Type B pancreatic cell (in vitro differentiated cells): ENCODE data around the gene SEPHS1. TPM values are rescaled to one million over a fixed set of nuclear protein-coding genes. Genes with fewer than 3 reads are reported as not detected.

Experiments
- DNase-seq: peaks from one replicate; pipeline ENCODE4 v3.0.0; 2021; ENCODE audit warnings: mixed read lengths; ENCODE audit not compliant: unreplicated experiment; ENCODE audit errors: extremely low spot score
- H3K27ac Mint-ChIP-seq: 2 replicates; pipeline ENCODE4 v1.8.0; 2021; ENCODE audit warnings: mild to moderate bottlenecking, mixed read lengths
- H3K27me3 Mint-ChIP-seq: 2 replicates; pipeline ENCODE4 v1.8.0; 2021; ENCODE audit warnings: mixed read lengths
- H3K36me3 Mint-ChIP-seq: 2 replicates; pipeline ENCODE4 v1.8.0; 2021; ENCODE audit warnings: mixed read lengths
- H3K4me1 Mint-ChIP-seq: one replicate; pipeline ENCODE4 v1.8.0; 2021; ENCODE audit warnings: mixed read lengths; ENCODE audit not compliant: unreplicated experiment
- H3K4me3 Mint-ChIP-seq: 2 replicates; pipeline ENCODE4 v1.8.0; 2021; ENCODE audit warnings: mild to moderate bottlenecking, mixed read lengths
- H3K9me3 Mint-ChIP-seq: 2 replicates; pipeline ENCODE4 v1.8.0; 2021; ENCODE audit warnings: mixed read lengths
- total RNA-seq: library from RNA; stranded (reverse); gene quantifications from 2 replicates; pipeline ENCODE4 v1.2.1, GENCODE V29; 2021; ENCODE audit warnings: low replicate concordance
- TF ChIP-seq, protein P1 (sequence below): fragments of 200-600 bp; sonication (generic); conservative IDR thresholded peaks from 2 replicates; pipeline ENCODE4 v1.5.0; 2021; ENCODE audit warnings: antibody characterized with exemption, mild to moderate bottlenecking

Gene SEPHS1
- total RNA-seq, 1 donor from 2014 or later = 96.4 TPM

GRCh38 chr10:13392701-13393100 lies 44.6 kb upstream of the SEPHS1 start:
- H3K36me3 Mint-ChIP-seq = no peaks in the 10 kb centered on the region
- TF ChIP-seq, protein P1, sequence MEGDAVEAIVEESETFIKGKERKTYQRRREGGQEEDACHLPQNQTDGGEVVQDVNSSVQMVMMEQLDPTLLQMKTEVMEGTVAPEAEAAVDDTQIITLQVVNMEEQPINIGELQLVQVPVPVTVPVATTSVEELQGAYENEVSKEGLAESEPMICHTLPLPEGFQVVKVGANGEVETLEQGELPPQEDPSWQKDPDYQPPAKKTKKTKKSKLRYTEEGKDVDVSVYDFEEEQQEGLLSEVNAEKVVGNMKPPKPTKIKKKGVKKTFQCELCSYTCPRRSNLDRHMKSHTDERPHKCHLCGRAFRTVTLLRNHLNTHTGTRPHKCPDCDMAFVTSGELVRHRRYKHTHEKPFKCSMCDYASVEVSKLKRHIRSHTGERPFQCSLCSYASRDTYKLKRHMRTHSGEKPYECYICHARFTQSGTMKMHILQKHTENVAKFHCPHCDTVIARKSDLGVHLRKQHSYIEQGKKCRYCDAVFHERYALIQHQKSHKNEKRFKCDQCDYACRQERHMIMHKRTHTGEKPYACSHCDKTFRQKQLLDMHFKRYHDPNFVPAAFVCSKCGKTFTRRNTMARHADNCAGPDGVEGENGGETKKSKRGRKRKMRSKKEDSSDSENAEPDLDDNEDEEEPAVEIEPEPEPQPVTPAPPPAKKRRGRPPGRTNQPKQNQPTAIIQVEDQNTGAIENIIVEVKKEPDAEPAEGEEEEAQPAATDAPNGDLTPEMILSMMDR = no peak
- H3K4me1 Mint-ChIP-seq = no peaks in the 10 kb centered on the region
- H3K27me3 Mint-ChIP-seq = no peaks in the 10 kb centered on the region
- no peaks in the 10 kb centered on the region for H3K9me3 Mint-ChIP-seq
- no peak for DNase-seq
- no peak overlapping the region for H3K27ac Mint-ChIP-seq
- H3K4me3 Mint-ChIP-seq = no peak overlapping the region

- Mint-ChIP-seq H3K36me3 (no peaks in the 10 kb centered on the region), H3K27me3 (peaks cover 5% of the 10 kb centered on the region), H3K9me3 (no peaks in the 10 kb centered on the region), H3K4me3 (no peak overlapping the region), H3K4me1 (no peaks in the 10 kb centered on the region), H3K27ac (no peak overlapping the region)
- TF ChIP-seq, protein P1 = no peak
- no peak for DNase-seq
Observed at GRCh38 chr10:13390604-13391522, 42.8 kb upstream of the SEPHS1 start.

DNA sequence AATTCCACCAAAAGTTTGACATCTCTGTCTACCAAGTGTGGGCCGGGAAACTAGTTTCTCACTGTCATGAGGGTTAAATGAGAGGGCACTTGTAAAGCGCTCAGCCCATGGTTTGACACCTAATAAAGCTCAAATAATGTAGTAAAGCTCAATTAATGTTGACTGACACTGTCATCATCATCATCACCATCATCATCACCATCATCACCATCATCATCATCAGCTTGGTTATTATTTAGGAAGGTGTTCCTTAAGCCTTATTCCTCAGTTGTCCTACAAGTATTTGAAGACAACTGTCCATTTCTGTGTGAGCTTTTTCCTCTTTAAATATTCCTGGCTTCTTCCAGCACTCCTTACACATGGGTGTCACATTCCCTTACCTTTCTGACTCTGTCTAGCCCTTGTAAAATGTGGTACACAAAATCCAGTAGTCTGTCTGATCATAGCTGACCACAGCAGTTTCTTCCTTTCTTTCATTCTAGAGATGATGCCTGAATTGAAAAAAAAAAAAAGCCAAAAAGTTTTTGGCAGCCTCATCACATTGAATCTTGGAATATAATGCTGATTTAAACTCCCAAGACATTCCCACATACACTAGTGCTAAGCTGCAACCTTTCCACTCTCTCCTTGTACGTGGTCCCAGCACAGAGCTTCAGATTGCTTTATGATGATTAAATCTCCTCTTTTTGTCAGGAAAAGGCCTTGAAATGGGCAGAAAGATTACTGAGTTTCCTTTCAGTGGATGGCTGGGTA lies 40.6 kb upstream of the SEPHS1 start:
- H3K27ac Mint-ChIP-seq = no peak overlapping the region
- no peaks in the 10 kb centered on the region for H3K36me3 Mint-ChIP-seq
- H3K4me1 Mint-ChIP-seq = peaks cover 4% of the 10 kb centered on the region
- TF ChIP-seq, protein P1 = no peak
- peaks cover 17% of the 10 kb centered on the region for H3K27me3 Mint-ChIP-seq
- H3K4me3 Mint-ChIP-seq = no peak overlapping the region
- no peak for DNase-seq
- H3K9me3 Mint-ChIP-seq = no peaks in the 10 kb centered on the region

DNA sequence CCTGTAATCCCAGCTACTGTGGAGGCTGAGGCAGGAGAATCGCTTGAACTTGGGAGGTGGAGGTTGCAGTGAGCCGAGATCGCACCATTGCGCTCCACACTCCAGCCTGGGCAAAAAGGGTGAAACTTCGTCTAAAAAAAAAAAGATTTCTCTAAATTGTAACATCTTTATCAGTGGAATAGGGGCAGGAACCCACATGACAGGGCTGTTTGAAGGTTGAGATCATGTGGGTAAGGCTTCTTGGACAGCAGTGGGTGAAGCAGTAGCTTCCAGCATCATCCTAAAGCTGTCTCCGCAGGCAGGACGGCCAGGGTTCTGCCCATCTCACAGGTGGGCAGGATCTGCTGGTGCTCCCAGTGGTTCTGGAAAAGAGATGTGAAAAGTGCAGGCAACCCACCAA lies 37.9 kb upstream of the SEPHS1 start:
- Mint-ChIP-seq H3K4me3 (no peak overlapping the region), H3K27ac (no peak overlapping the region), H3K9me3 (no peaks in the 10 kb centered on the region), H3K27me3 (peaks cover 40% of the 10 kb centered on the region), H3K4me1 (peaks cover 13% of the 10 kb centered on the region), H3K36me3 (no peaks in the 10 kb centered on the region)
- no peak for DNase-seq
- TF ChIP-seq, protein P1 = no peak

GRCh38 chr10:13383399-13383761 lies 35.3 kb upstream of the SEPHS1 start:
- Mint-ChIP-seq H3K27ac (peak overlapping the region; percentile 93), H3K27me3 (peaks cover 43% of the 10 kb centered on the region), H3K4me3 (peak overlapping the region; percentile 90), H3K36me3 (no peaks in the 10 kb centered on the region), H3K9me3 (no peaks in the 10 kb centered on the region), H3K4me1 (peaks cover 13% of the 10 kb centered on the region)
- TF ChIP-seq, protein P1 = no peak
- DNase-seq = no peak
